HCT116 (cell line): ENCODE measurements around the gene ARPC1B. TPM values are rescaled to one million over a fixed set of nuclear protein-coding genes. Genes with fewer than 3 reads are reported as not detected.

ENCODE experiments used
- ATAC-seq: fragments of 200-7000 bp; cut with Tn5 transposase; 2 replicates; pipeline ENCODE4 v1.9.1; 2020; ENCODE audit warnings: mild to moderate bottlenecking, moderate library complexity
- BruUV-seq: library from RNA; stranded (reverse); fragments of 400-500 nt; replicated peaks from 2 replicates; lab custom pipeline; 2021; lab: Mats Ljungman, UMichigan
- CTCF ChIA-PET: fragments of 300-600 bp; sonication (Branson Sonifier 250); formaldehyde crosslinking; loops from one replicate; lab custom pipeline; 2021; ENCODE audit warnings: antibody characterized with exemption; lab: Charles Lee
- POLR2A ChIA-PET: fragments of 300-600, 350-600 bp; sonication (Branson Sonifier 250); formaldehyde crosslinking; loops from one replicate; lab custom pipeline; 2021; ENCODE audit warnings: antibody characterized with exemption; lab: Charles Lee
- RAD21 ChIA-PET, 2 experiments: fragments of 300-600 bp; sonication (Branson Sonifier 250); formaldehyde crosslinking; loops; one replicate each; lab custom pipeline; 2023; ENCODE audit warnings: low total read pairs in 2 of 2; ENCODE audit not compliant: uncharacterized antibody in 2 of 2, unreplicated experiment in 2 of 2, low non-redundant PET in 1 of 2; lab: Charles Lee
- DNase-seq: peaks from one replicate; pipeline ENCODE4 v3.0.0-alpha.2; 2010; ENCODE audit warnings: low read depth, low spot score
- H2AFZ ChIP-seq: fragments of 200-600 bp; shearing (Covaris generic), sonication (generic); 2 replicates; pipeline ENCODE4 v1.6.1; 2017; ENCODE audit warnings: low read depth, mixed run types, mixed read lengths, antibody characterized with exemption, low read length; ENCODE audit not compliant: poor library complexity, severe bottlenecking
- H3K27ac ChIP-seq: 2 replicates; pipeline ENCODE4 v1.5.1; 2012; ENCODE audit warnings: low read depth, low read length
- H3K27me3 ChIP-seq: fragments of 200-600 bp; sonication (generic); 2 replicates; pipeline ENCODE4 v1.6.1; 2016; ENCODE audit warnings: mixed run types, low read length, mixed read lengths; ENCODE audit not compliant: insufficient read depth
- H3K36me3 ChIP-seq, 2 experiments: fragments of 200-500 bp in 1 of 2; fragments of 200-600 bp in 1 of 2; sonication (Bioruptor generic) in 1 of 2; sonication (generic) in 1 of 2; 2 replicates each; pipeline versions ENCODE4 v1.5.1 to v1.6.1; 2014 to 2016; ENCODE audit warnings: low read length in 2 of 2, inconsistent platforms in 1 of 2, mixed read lengths in 1 of 2, mixed run types in 1 of 2; ENCODE audit not compliant: insufficient read depth in 2 of 2, control insufficient read depth in 1 of 2
- H3K4me1 ChIP-seq, 2 experiments: fragments of 200-600 bp in 1 of 2; sonication (generic) in 1 of 2; 2 replicates each; pipeline versions ENCODE4 v1.5.1 to v1.6.1; 2012 to 2017; ENCODE audit warnings: low read length in 2 of 2, inconsistent platforms in 1 of 2, mild to moderate bottlenecking in 1 of 2, mixed read lengths in 1 of 2, mixed run types in 1 of 2, moderate library complexity in 1 of 2; ENCODE audit not compliant: insufficient read depth in 2 of 2, control insufficient read depth in 1 of 2
- H3K4me2 ChIP-seq: fragments of 200-600 bp; sonication (generic); 2 replicates; pipeline ENCODE4 v1.6.1; 2017; ENCODE audit warnings: mixed run types, low read length, mixed read lengths
- H3K4me3 ChIP-seq, 2 experiments: fragments of 200-600 bp in 1 of 2; sonication (generic) in 1 of 2; replicated peaks in 1 of 2; 2 replicates each; pipeline ENCODE4 v1.5.1; 2011 to 2016; ENCODE audit warnings: low read length in 2 of 2, control low read depth in 1 of 2, low read depth in 1 of 2, mild to moderate bottlenecking in 1 of 2, mixed read lengths in 1 of 2, mixed run types in 1 of 2
- H3K79me2 ChIP-seq: fragments of 200-600 bp; sonication (generic); 2 replicates; pipeline ENCODE4 v1.6.1; 2017; ENCODE audit warnings: mild to moderate bottlenecking, mixed run types, low read length, moderate library complexity, mixed read lengths; ENCODE audit not compliant: insufficient read depth
- H3K9ac ChIP-seq: fragments of 200-600 bp; sonication (generic); 2 replicates; pipeline ENCODE4 v1.6.1; 2016; ENCODE audit warnings: low read length, mixed read lengths
- H3K9me2 ChIP-seq: fragments of 200-600 bp; sonication (generic), shearing (Covaris generic); 2 replicates; pipeline ENCODE4 v1.6.1; 2017; ENCODE audit warnings: mixed run types, mild to moderate bottlenecking, moderate library complexity; ENCODE audit not compliant: insufficient read depth
- H3K9me3 ChIP-seq, 2 experiments: fragments of 200-500 bp in 1 of 2; fragments of 200-600 bp in 1 of 2; sonication (Bioruptor generic) in 1 of 2; sonication (generic) in 1 of 2; 2 replicates each; pipeline ENCODE4 v1.6.1; 2014 to 2017; ENCODE audit warnings: low read length in 2 of 2, mixed read lengths in 2 of 2, inconsistent platforms in 1 of 2, low read depth in 1 of 2, mild to moderate bottlenecking in 1 of 2, mixed run types in 1 of 2, moderate library complexity in 1 of 2; ENCODE audit not compliant: control insufficient read depth in 1 of 2, insufficient read depth in 1 of 2
- H4K20me1 ChIP-seq: fragments of 200-600 bp; sonication (generic), shearing (Covaris generic); 2 replicates; pipeline ENCODE4 v1.6.1; 2017; ENCODE audit warnings: mixed run types, mild to moderate bottlenecking, moderate library complexity; ENCODE audit not compliant: insufficient read depth
- CBX3 ChIP-seq: IDR thresholded peaks from 2 replicates; pipeline ENCODE4 v1.6.1; 2012; ENCODE audit warnings: low read depth
- CTCF ChIP-seq, 3 experiments: fragments of 200-600 bp in 1 of 3; sonication (generic) in 1 of 3; IDR thresholded peaks in 2 of 3; conservative IDR thresholded peaks in 1 of 3; 2 replicates each; pipeline ENCODE4 v1.5.1; 2012 to 2017; ENCODE audit warnings: low read depth in 2 of 3, low read length in 2 of 3, antibody characterized with exemption in 1 of 3, borderline replicate concordance in 1 of 3, control low read depth in 1 of 3, mild to moderate bottlenecking in 1 of 3, mixed read lengths in 1 of 3, mixed run types in 1 of 3, moderate library complexity in 1 of 3; ENCODE audit not compliant: insufficient read depth in 1 of 3
- EGR1 ChIP-seq: IDR thresholded peaks from 2 replicates; pipeline ENCODE4 v1.6.1; 2012; ENCODE audit warnings: low read depth
- EZH2 ChIP-seq: fragments of 200-600 bp; sonication (generic); IDR thresholded peaks from 2 replicates; pipeline ENCODE4 v1.6.1; 2017; ENCODE audit warnings: antibody characterized with exemption, mixed run types
- EZH2phosphoT487 ChIP-seq: fragments of 200-600 bp; IDR thresholded peaks from 2 replicates; pipeline ENCODE4 v1.6.1; 2018; ENCODE audit warnings: antibody characterized with exemption, borderline replicate concordance
- JUND ChIP-seq: IDR thresholded peaks from 2 replicates; pipeline ENCODE4 v1.6.1; 2012
- POLR2A ChIP-seq: IDR thresholded peaks from 2 replicates; pipeline ENCODE4 v1.7.0; 2011; ENCODE audit warnings: borderline replicate concordance; ENCODE audit not compliant: insufficient read depth, insufficient read length; ENCODE audit errors: extremely low read depth
- POLR2AphosphoS5 ChIP-seq: IDR thresholded peaks from 2 replicates; pipeline ENCODE4 v1.6.1; 2011; ENCODE audit warnings: mild to moderate bottlenecking, low read depth, low read length, moderate library complexity
- RAD21 ChIP-seq: IDR thresholded peaks from 2 replicates; pipeline ENCODE4 v1.6.1; 2012; ENCODE audit warnings: low read depth, mild to moderate bottlenecking
- SIN3A ChIP-seq: IDR thresholded peaks from 2 replicates; pipeline ENCODE4 v1.6.1; 2012; ENCODE audit warnings: low read depth
- SP1 ChIP-seq: IDR thresholded peaks from 2 replicates; pipeline ENCODE4 v1.6.1; 2012; ENCODE audit warnings: low read depth
- SRF ChIP-seq: IDR thresholded peaks from 2 replicates; pipeline ENCODE4 v1.6.1; 2012; ENCODE audit warnings: low read depth
- TCF7L2 ChIP-seq: IDR thresholded peaks from 2 replicates; pipeline ENCODE4 v1.7.0; 2011; ENCODE audit warnings: borderline replicate concordance, inconsistent platforms; ENCODE audit not compliant: insufficient read depth, insufficient read length; ENCODE audit errors: extremely low read depth
- ZFX ChIP-seq: fragments of 450-650 bp; IDR thresholded peaks from 2 replicates; pipeline ENCODE4 v1.6.1; 2017
- ZNF274 ChIP-seq: fragments of 200-500 bp; sonication (Bioruptor generic); IDR thresholded peaks from 2 replicates; pipeline ENCODE4 v1.6.1; 2014; ENCODE audit warnings: mild to moderate bottlenecking, low read depth, low read length, inconsistent platforms
- intact Hi-C: fragments of 100-400 bp; cut with micrococcal nuclease; formaldehyde crosslinking; loops from 2 replicates; pipeline ENCODE4 v1.10.0; 2022
- total RNA-seq: library from RNA; stranded (reverse); gene quantifications from one replicate; pipeline ENCODE4 v1.2.1, GENCODE V29; 2021; ENCODE audit not compliant: unreplicated experiment
- TF ChIP-seq, protein P1 (sequence below): IDR thresholded peaks from 2 replicates; pipeline ENCODE4 v1.6.1; 2011; ENCODE audit warnings: mild to moderate bottlenecking, low read length, moderate library complexity; ENCODE audit not compliant: insufficient replicate concordance; ENCODE audit errors: extremely low read depth
- TF ChIP-seq, protein P2 (sequence below): IDR thresholded peaks from 2 replicates; pipeline ENCODE4 v1.6.1; 2012
- TF ChIP-seq, protein P3 (sequence below): IDR thresholded peaks from 2 replicates; pipeline ENCODE4 v1.6.1; 2012; ENCODE audit warnings: low read depth
- TF ChIP-seq, protein P4 (sequence below): IDR thresholded peaks from 2 replicates; pipeline ENCODE4 v1.6.1; 2012

The ARPC1B gene
- total RNA-seq, 1 experiment from 2014 or later = 192 TPM

DNA sequence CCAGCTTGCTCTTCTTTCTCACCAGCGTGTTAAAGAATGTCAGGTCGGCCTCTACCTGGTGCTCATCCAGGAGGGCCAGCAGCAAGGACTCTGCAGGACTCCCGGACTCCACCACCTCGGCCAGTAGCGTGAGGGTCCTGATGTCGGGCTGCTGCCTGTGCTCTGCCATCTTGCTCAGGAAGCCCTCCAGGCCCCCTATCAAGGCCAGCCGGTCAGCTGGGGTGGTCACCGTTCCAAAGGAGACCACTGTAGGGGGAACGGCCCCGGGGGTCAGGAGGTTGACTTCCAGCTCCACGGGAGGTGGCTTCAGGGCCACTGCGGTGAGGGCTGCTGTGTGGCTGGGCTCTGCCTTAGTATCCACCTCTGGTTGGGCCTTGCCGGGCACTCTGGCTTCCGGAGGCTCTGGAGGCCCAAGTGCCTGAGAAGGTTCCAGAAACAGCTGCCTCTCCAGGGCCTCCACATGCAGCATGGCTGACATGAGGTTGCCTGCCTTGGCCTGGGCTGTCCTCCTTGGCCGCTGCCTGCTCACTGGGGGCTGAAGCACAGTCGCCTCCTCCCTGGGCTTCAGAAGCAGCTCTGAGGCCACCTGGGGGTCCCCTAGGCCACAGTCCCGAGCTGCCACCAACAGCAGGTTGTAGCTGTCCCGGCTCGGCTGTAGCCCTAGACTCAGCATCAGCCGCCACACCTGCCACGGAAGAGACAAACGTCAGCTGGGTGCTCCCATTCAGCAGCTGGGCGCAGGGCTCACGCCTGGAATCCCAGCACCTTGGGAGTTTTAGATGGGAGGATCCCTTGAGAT, 50.6 kb downstream of the ARPC1B start:
- no peak overlapping the region for H2AFZ ChIP-seq
- CTCF ChIA-PET = no interaction called here
- RAD21 ChIA-PET = no interaction called here
- no TSS peak for BruUV-seq
- intact Hi-C loops = no loop called here
- TF ChIP-seq CTCF (IDR thresholded peaks at IDR 0.05 in 2 of 3, conservative IDR thresholded peaks at IDR 0.05 in 1 of 3; ENCODE audit: borderline replicate concordance in 1 of 3, insufficient read depth in 1 of 3, low read depth in 2 of 3, low read length in 2 of 3) = no peak
- no peak for TF ChIP-seq RAD21
- TF ChIP-seq EGR1 = no peak
- no peak for TF ChIP-seq POLR2A
- no peak for TF ChIP-seq POLR2AphosphoS5
- TF ChIP-seq, protein P1, sequence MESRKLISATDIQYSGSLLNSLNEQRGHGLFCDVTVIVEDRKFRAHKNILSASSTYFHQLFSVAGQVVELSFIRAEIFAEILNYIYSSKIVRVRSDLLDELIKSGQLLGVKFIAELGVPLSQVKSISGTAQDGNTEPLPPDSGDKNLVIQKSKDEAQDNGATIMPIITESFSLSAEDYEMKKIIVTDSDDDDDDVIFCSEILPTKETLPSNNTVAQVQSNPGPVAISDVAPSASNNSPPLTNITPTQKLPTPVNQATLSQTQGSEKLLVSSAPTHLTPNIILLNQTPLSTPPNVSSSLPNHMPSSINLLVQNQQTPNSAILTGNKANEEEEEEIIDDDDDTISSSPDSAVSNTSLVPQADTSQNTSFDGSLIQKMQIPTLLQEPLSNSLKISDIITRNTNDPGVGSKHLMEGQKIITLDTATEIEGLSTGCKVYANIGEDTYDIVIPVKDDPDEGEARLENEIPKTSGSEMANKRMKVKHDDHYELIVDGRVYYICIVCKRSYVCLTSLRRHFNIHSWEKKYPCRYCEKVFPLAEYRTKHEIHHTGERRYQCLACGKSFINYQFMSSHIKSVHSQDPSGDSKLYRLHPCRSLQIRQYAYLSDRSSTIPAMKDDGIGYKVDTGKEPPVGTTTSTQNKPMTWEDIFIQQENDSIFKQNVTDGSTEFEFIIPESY = no peak
- no peak for TF ChIP-seq SP1
- TF ChIP-seq ZNF274 = no peak
- TF ChIP-seq EZH2phosphoT487 = no peak
- TF ChIP-seq, protein P2, sequence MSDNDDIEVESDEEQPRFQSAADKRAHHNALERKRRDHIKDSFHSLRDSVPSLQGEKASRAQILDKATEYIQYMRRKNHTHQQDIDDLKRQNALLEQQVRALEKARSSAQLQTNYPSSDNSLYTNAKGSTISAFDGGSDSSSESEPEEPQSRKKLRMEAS = no peak
- TF ChIP-seq SIN3A = no peak
- TF ChIP-seq TCF7L2 = no peak
- TF ChIP-seq, protein P3, sequence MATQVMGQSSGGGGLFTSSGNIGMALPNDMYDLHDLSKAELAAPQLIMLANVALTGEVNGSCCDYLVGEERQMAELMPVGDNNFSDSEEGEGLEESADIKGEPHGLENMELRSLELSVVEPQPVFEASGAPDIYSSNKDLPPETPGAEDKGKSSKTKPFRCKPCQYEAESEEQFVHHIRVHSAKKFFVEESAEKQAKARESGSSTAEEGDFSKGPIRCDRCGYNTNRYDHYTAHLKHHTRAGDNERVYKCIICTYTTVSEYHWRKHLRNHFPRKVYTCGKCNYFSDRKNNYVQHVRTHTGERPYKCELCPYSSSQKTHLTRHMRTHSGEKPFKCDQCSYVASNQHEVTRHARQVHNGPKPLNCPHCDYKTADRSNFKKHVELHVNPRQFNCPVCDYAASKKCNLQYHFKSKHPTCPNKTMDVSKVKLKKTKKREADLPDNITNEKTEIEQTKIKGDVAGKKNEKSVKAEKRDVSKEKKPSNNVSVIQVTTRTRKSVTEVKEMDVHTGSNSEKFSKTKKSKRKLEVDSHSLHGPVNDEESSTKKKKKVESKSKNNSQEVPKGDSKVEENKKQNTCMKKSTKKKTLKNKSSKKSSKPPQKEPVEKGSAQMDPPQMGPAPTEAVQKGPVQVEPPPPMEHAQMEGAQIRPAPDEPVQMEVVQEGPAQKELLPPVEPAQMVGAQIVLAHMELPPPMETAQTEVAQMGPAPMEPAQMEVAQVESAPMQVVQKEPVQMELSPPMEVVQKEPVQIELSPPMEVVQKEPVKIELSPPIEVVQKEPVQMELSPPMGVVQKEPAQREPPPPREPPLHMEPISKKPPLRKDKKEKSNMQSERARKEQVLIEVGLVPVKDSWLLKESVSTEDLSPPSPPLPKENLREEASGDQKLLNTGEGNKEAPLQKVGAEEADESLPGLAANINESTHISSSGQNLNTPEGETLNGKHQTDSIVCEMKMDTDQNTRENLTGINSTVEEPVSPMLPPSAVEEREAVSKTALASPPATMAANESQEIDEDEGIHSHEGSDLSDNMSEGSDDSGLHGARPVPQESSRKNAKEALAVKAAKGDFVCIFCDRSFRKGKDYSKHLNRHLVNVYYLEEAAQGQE = no peak
- TF ChIP-seq ZFX = no peak
- TF ChIP-seq, protein P4, sequence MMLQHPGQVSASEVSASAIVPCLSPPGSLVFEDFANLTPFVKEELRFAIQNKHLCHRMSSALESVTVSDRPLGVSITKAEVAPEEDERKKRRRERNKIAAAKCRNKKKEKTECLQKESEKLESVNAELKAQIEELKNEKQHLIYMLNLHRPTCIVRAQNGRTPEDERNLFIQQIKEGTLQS = no peak
- no peak for TF ChIP-seq JUND
- no peak for TF ChIP-seq CBX3
- TF ChIP-seq EZH2 = no peak
- no peak for TF ChIP-seq SRF
- H3K27ac ChIP-seq = no peak overlapping the region
- H3K4me2 ChIP-seq = no peak overlapping the region
- H3K9me2 ChIP-seq = no peaks in the 10 kb centered on the region
- H3K9ac ChIP-seq = no peak overlapping the region
- no peaks in the 10 kb centered on the region for H4K20me1 ChIP-seq
- H3K9me3 ChIP-seq = no peaks in the 10 kb centered on the region
- DNase-seq (no peak), ATAC-seq (no peak; the same call in 1 of the 2 replicates)
- H3K4me1 ChIP-seq = no peaks in the 10 kb centered on the region
- H3K4me3 ChIP-seq = no peak overlapping the region
- H3K27me3 ChIP-seq = no peaks in the 10 kb centered on the region
- POLR2A ChIA-PET = no interaction called here
- H3K36me3 ChIP-seq = peaks cover 22 to 28% of the 10 kb centered on the region in 2 experiments; a peak in 3 of 4 replicates
- H3K79me2 ChIP-seq = peaks cover 2% of the 10 kb centered on the region; the same call in 1 of the 2 replicates
